ENCODE data around the gene APRT.

GRCh38 chr16:88830783-88831182 lies 19.1 kb upstream of the APRT start:
- TF ChIP-seq, protein P1, sequence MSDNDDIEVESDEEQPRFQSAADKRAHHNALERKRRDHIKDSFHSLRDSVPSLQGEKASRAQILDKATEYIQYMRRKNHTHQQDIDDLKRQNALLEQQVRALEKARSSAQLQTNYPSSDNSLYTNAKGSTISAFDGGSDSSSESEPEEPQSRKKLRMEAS (IDR thresholded peaks at IDR 0.05), result no peak
- TF ChIP-seq FOXM1 (IDR thresholded peaks at IDR 0.05; ENCODE audit: borderline replicate concordance, low read depth), result no peak
- TF ChIP-seq RAD21 (IDR thresholded peaks at IDR 0.05; ENCODE audit: low read depth), result no peak
- TF ChIP-seq EP300 (IDR thresholded peaks at IDR 0.05; ENCODE audit: borderline replicate concordance), result no peak
- no peak for TF ChIP-seq CEBPB (IDR thresholded peaks at IDR 0.05)
- TF ChIP-seq YY1 (IDR thresholded peaks at IDR 0.05; ENCODE audit: low read depth), result no peak
- TF ChIP-seq REST (IDR thresholded peaks at IDR 0.05; ENCODE audit: low read depth), result no peak
- TF ChIP-seq CREB1 (IDR thresholded peaks at IDR 0.05; ENCODE audit: low read depth), result no peak
- no peak for TF ChIP-seq NFIC (IDR thresholded peaks at IDR 0.05)

All from Ishikawa (cell line).